H9 (cell line): ENCODE measurements around the gene STXBP1. TPM values are rescaled to one million over a fixed set of nuclear protein-coding genes. Genes with fewer than 3 reads are reported as not detected.
A peak's percentile ranks its signal among the peaks of the same experiment; 100 is the strongest.

Experiments
- DNase-seq: peaks from one replicate; pipeline ENCODE4 v3.0.0-alpha.2; 2017
- H2AFZ ChIP-seq: one replicate; pipeline ENCODE4 v1.6.1; 2013; ENCODE audit warnings: mild to moderate bottlenecking, low read length, control low read depth, moderate library complexity
- H2AK5ac ChIP-seq: 2 replicates; pipeline ENCODE4 v1.6.1; 2013; ENCODE audit warnings: low read length, control low read depth, mixed read lengths; ENCODE audit not compliant: insufficient read length
- H2BK120ac ChIP-seq: one replicate; pipeline ENCODE4 v1.6.1; 2013; ENCODE audit warnings: low read depth, mild to moderate bottlenecking, low read length, control low read depth, inconsistent platforms; ENCODE audit not compliant: poor library complexity, severe bottlenecking
- H2BK12ac ChIP-seq: 2 replicates; pipeline ENCODE4 v1.6.1; 2013; ENCODE audit warnings: low read length, control low read depth, mixed read lengths, low read depth; ENCODE audit not compliant: insufficient read length
- H2BK15ac ChIP-seq: 2 replicates; pipeline ENCODE4 v1.6.1; 2013; ENCODE audit warnings: low read depth, low read length, control low read depth
- H2BK20ac ChIP-seq: one replicate; pipeline ENCODE4 v1.6.1; 2013; ENCODE audit warnings: low read depth, mild to moderate bottlenecking, low read length, control low read depth, inconsistent platforms; ENCODE audit not compliant: poor library complexity, severe bottlenecking
- H2BK5ac ChIP-seq: 2 replicates; pipeline ENCODE4 v1.6.1; 2013; ENCODE audit warnings: low read length, control low read depth, mixed read lengths; ENCODE audit not compliant: insufficient read length
- H3K14ac ChIP-seq: 2 replicates; pipeline ENCODE4 v1.6.1; 2013; ENCODE audit warnings: low read length, control low read depth; ENCODE audit not compliant: insufficient read depth
- H3K18ac ChIP-seq: 2 replicates; pipeline ENCODE4 v1.6.1; 2013; ENCODE audit warnings: low read depth, mild to moderate bottlenecking, mixed read lengths, low read length, control low read depth; ENCODE audit not compliant: insufficient read length
- H3K23ac ChIP-seq: 2 replicates; pipeline ENCODE4 v1.6.1; 2013; ENCODE audit warnings: low read length, control low read depth, mixed read lengths, low read depth; ENCODE audit not compliant: insufficient read length
- H3K23me2 ChIP-seq: 2 replicates; pipeline ENCODE4 v1.6.1; 2013; ENCODE audit warnings: low read depth, mild to moderate bottlenecking, mixed read lengths, low read length, control low read depth; ENCODE audit not compliant: insufficient read length, poor library complexity, severe bottlenecking
- H3K27ac ChIP-seq: 2 replicates; pipeline ENCODE4 v1.5.1; 2013; ENCODE audit warnings: low read length, control low read depth, mixed read lengths, low read depth; ENCODE audit not compliant: insufficient read length
- H3K27me3 ChIP-seq: 2 replicates; pipeline ENCODE4 v1.6.1; 2013; ENCODE audit warnings: low read length, control low read depth, inconsistent platforms; ENCODE audit not compliant: insufficient read depth
- H3K4ac ChIP-seq: 2 replicates; pipeline ENCODE4 v1.6.1; 2013; ENCODE audit warnings: low read depth, mild to moderate bottlenecking, control low read depth, inconsistent platforms, low read length, moderate library complexity
- H3K4me1 ChIP-seq: 2 replicates; pipeline ENCODE4 v1.6.1; 2013; ENCODE audit warnings: low read length, control low read depth, inconsistent platforms; ENCODE audit not compliant: insufficient read depth
- H3K4me2 ChIP-seq: 2 replicates; pipeline ENCODE4 v1.6.1; 2013; ENCODE audit warnings: low read length, control low read depth, mixed read lengths; ENCODE audit not compliant: insufficient read length, insufficient read depth
- H3K56ac ChIP-seq: 2 replicates; pipeline ENCODE4 v1.6.1; 2013; ENCODE audit warnings: low read depth, mild to moderate bottlenecking, mixed read lengths, low read length, control low read depth; ENCODE audit not compliant: insufficient read length
- H3K79me1 ChIP-seq: 2 replicates; pipeline ENCODE4 v1.6.1; 2013; ENCODE audit warnings: low read depth, mild to moderate bottlenecking, moderate library complexity, low read length, control low read depth, inconsistent platforms; ENCODE audit not compliant: insufficient read depth, poor library complexity, severe bottlenecking
- H3K79me2 ChIP-seq: 2 replicates; pipeline ENCODE4 v1.6.1; 2013; ENCODE audit warnings: low read length, control low read depth, inconsistent platforms; ENCODE audit not compliant: insufficient read depth
- H3K9ac ChIP-seq: 2 replicates; pipeline ENCODE4 v1.6.1; 2013; ENCODE audit warnings: low read length, control low read depth, mixed read lengths; ENCODE audit not compliant: insufficient read length; ENCODE audit errors: extremely low read depth
- H3K9me3 ChIP-seq: one replicate; pipeline ENCODE4 v1.6.1; 2013; ENCODE audit warnings: low read depth, low read length, inconsistent platforms; ENCODE audit not compliant: control insufficient read depth
- H3T11ph ChIP-seq: one replicate; pipeline ENCODE4 v1.6.1; 2013; ENCODE audit warnings: mild to moderate bottlenecking, low read length, control low read depth, inconsistent platforms
- H4K20me1 ChIP-seq: one replicate; pipeline ENCODE4 v1.6.1; 2013; ENCODE audit not compliant: control insufficient read depth, insufficient read length, insufficient read depth
- H4K5ac ChIP-seq: 2 replicates; pipeline ENCODE4 v1.6.1; 2013; ENCODE audit warnings: low read depth, mild to moderate bottlenecking, mixed read lengths, low read length, control low read depth; ENCODE audit not compliant: insufficient read length
- H4K8ac ChIP-seq: replicated peaks from 2 replicates; pipeline ENCODE4 v1.6.1; 2013; ENCODE audit warnings: low read length, control low read depth, mixed read lengths, low read depth; ENCODE audit not compliant: insufficient read length
- H4K91ac ChIP-seq: 2 replicates; pipeline ENCODE4 v1.6.1; 2013; ENCODE audit warnings: low read depth, mild to moderate bottlenecking, moderate library complexity, mixed read lengths, low read length, control low read depth; ENCODE audit not compliant: insufficient read length
- H3K27ac Mint-ChIP-seq, 3 experiments: 2 replicates in 2 of 3; 3 replicates in 1 of 3; pipeline ENCODE4 v1.8.0; 2020 to 2021; ENCODE audit warnings: mixed read lengths in 3 of 3, mild to moderate bottlenecking in 1 of 3, moderate library complexity in 1 of 3
- H3K27me3 Mint-ChIP-seq: 2 replicates; pipeline ENCODE4 v1.8.0; 2021; ENCODE audit warnings: low read depth, mild to moderate bottlenecking, moderate library complexity, mixed read lengths
- H3K36me3 Mint-ChIP-seq, 3 experiments: 2 replicates in 2 of 3; 3 replicates in 1 of 3; pipeline ENCODE4 v1.8.0; 2020 to 2021; ENCODE audit warnings: low read depth in 3 of 3, mixed read lengths in 3 of 3; ENCODE audit not compliant: insufficient read depth in 1 of 3
- H3K4me1 Mint-ChIP-seq, 2 experiments: 2 replicates each; pipeline ENCODE4 v1.8.0; 2020; ENCODE audit warnings: mixed read lengths in 2 of 2
- H3K4me3 Mint-ChIP-seq, 2 experiments: 2 replicates in 1 of 2; 3 replicates in 1 of 2; pipeline ENCODE4 v1.8.0; 2020 to 2021; ENCODE audit warnings: mild to moderate bottlenecking in 2 of 2, mixed read lengths in 2 of 2, moderate library complexity in 1 of 2
- H3K9me3 Mint-ChIP-seq, 2 experiments: 2 replicates in 1 of 2; 3 replicates in 1 of 2; pipeline ENCODE4 v1.8.0; 2020; ENCODE audit warnings: mild to moderate bottlenecking in 2 of 2, mixed read lengths in 2 of 2, moderate library complexity in 1 of 2
- CTCF ChIP-seq: fragments of 200-600 bp; sonication (generic); conservative IDR thresholded peaks from 3 replicates; pipeline ENCODE4 v1.8.0; 2021; ENCODE audit warnings: antibody characterized with exemption, mild to moderate bottlenecking
- WGBS: extraction: QIAGEN DNeasy Blood & Tissue Kit; methylation state at CpG from one replicate; pipeline ENCODE4 v1.1.7; 2013; ENCODE audit warnings: missing lambda C conversion rate, low lambda C conversion rate, mixed read lengths; ENCODE audit not compliant: insufficient read length; ENCODE audit errors: extremely low coverage; 5-methylcytosine and 5-hydroxymethylcytosine counted together
- total RNA-seq: library from RNA; stranded (reverse); gene quantifications from 2 replicates; pipeline ENCODE4 v1.2.1, GENCODE V29; 2021

The STXBP1 gene
- total RNA-seq, 1 experiment from 2014 or later, result 22.3 TPM

GRCh38 chr9:127711831-127712274 is 99.8 kb downstream of the STXBP1 start:
- DNase-seq, result peak; percentile 63
- Mint-ChIP-seq H3K36me3 (no peaks in the 10 kb centered on the region; a peak in 1 of 7 replicates), H3K9me3 (peaks cover 0 to 2% of the 10 kb centered on the region in 2 experiments; a peak in 1 of 5 replicates), H3K27ac (peak overlapping the region in 2 of 3 experiments; percentile 40 to 88; a peak in 2 of 7 replicates), H3K4me3 (no peak overlapping the region; a peak in 2 of 5 replicates), H3K4me1 (peaks cover 25 to 35% of the 10 kb centered on the region in 2 experiments), H3K27me3 (peaks cover 10% of the 10 kb centered on the region)
- no peak overlapping the region for H3K27ac ChIP-seq
- no peak overlapping the region for H2BK20ac ChIP-seq
- no peak overlapping the region for H2BK12ac ChIP-seq
- H4K91ac ChIP-seq, result no peak overlapping the region
- no peaks in the 10 kb centered on the region for H3K27me3 ChIP-seq
- no CpG with 5 or more reads among the region's 11 CpGs for WGBS
- no peak overlapping the region for H3K56ac ChIP-seq
- no peaks in the 10 kb centered on the region; the same call in 1 of the 2 replicates for H3K4me1 ChIP-seq
- H2AK5ac ChIP-seq, result no peak overlapping the region
- no peaks in the 10 kb centered on the region for H3K79me1 ChIP-seq
- H4K5ac ChIP-seq, result no peak overlapping the region
- H4K20me1 ChIP-seq, result no peaks in the 10 kb centered on the region
- H3K4me2 ChIP-seq, result no peak overlapping the region
- TF ChIP-seq CTCF, result peak; percentile 39; the same call in 2 of the 3 replicates
- no peaks in the 10 kb centered on the region for H3K9me3 ChIP-seq
- H2AFZ ChIP-seq, result no peak overlapping the region
- H4K8ac ChIP-seq, result no peak overlapping the region
- H2BK15ac ChIP-seq, result no peak overlapping the region
- no peak overlapping the region for H3K4ac ChIP-seq
- H3K23me2 ChIP-seq, result peaks cover 13% of the 10 kb centered on the region
- no peaks in the 10 kb centered on the region for H3K79me2 ChIP-seq
- no peak overlapping the region for H2BK5ac ChIP-seq
- H3K18ac ChIP-seq, result no peak overlapping the region
- H3K14ac ChIP-seq, result no peak overlapping the region
- H3T11ph ChIP-seq, result no peak overlapping the region
- H3K9ac ChIP-seq, result no peak overlapping the region
- no peak overlapping the region for H2BK120ac ChIP-seq
- no peak overlapping the region for H3K23ac ChIP-seq
